ENCODE data around the gene UGT2A3.

UGT2A3 gene

GRCh38 chr4:68883870-68884269 lies 67.7 kb downstream of the UGT2A3 start:
- H3K4me3 ChIP-seq (ENCODE audit: low read depth, low read length): no peak overlapping the region
- no peaks in the 10 kb centered on the region for H3K27me3 ChIP-seq (ENCODE audit: control insufficient read depth, insufficient read depth, low read length)
- H3K9me3 ChIP-seq (ENCODE audit: control insufficient read depth, insufficient read depth, low read length): no peaks in the 10 kb centered on the region
- H3K36me3 ChIP-seq (ENCODE audit: control insufficient read depth, insufficient read depth, low read length): no peaks in the 10 kb centered on the region
- no peaks in the 10 kb centered on the region for H3K4me1 ChIP-seq (ENCODE audit: control insufficient read depth, insufficient read depth, low read length)
- H3K9ac ChIP-seq (ENCODE audit: low read depth, low read length): no peak overlapping the region

Measured in iPS-15b (cell line).